Brain pericyte (primary cell): ENCODE data around the gene C21orf58.

ENCODE experiments used
- DNase-seq: peaks from one replicate; pipeline ENCODE4 v3.0.0-alpha.2; 2012; ENCODE audit warnings: low read depth, low spot score

Gene C21orf58

DNA sequence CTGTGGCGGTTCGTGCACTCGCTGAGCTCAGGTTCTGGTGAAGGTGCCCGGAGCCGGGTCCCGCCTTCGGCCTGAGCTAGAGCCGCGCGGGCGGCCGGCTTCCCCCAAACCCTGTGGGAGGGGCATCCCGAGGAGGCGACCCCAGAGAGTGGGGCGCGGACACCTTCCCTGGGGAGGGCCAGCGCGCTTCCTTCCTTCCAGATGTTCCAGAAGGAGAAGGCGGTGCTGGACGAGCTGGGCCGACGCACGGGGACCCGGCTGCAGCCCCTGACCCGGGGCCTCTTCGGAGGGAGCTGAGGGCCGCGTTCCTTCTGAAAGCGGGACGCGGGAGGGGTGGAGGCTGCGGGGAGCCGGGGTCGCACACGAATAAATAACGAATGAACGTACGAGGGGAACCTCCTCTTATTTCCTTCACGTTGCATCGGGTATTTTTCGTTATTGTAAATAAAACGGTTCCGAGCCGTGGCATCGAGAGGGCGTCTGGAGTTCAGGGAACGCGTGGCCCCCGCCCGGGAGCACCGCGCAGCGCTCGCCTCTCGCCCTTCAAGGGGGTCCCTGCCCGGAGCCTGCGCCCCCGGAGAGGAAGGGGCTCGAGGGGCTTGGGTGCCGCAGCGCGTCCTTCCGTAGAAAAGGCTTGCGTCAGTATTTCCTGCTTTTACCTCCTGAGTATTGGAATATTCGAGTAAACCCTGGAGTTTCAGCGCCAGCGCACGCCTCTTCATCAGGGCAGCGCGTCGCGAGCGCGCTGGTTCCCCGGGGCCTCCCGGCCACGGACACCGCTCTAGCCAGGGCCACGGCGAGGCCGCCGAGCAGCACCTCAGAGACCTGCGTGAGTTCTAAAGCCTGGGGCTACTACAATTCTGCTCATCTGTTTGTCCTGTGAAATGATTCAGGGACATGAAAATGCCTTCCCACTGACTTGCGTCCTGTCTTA is 26.1 kb downstream of the C21orf58 start:
- DNase-seq = no peak

DNA sequence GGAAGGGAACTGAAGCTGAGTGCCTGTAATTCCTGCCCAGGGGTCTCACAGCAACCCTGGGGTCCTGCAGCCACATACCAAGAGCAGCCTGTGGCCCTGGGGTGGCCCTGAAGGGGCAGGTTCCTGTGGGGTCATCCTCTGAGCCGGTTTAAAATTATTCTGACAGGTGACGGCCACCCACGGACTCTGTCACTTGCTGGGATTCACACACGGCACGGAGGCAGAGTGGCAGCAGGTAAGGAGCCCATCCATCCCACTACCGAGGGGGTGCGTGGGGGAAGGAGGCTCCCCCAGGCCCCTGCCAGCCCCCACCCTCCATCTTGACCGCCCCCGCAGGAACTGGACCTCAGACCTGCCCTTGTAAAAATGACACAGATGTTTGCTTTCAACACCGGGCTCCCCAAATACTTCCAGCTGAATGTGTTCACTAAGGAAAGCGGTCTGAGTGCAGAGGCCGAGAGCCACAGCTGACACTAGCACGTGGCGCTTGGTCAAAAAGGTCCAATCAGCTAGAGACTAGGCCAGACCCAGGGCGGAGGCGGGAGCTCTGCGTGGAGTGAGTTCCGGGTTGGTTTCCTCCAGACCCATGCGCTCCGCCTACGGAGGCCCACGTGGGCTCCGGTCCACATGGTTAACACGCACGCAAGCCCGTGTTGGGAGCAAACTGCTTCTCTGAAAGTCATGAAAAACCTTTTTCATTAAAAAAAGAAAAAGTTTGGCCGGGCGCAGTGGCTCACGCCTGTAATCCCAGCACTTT is 27.5 kb downstream of the C21orf58 start:
- no peak for DNase-seq

GRCh38 chr21:46295177-46295770 is 28.4 kb downstream of the C21orf58 start:
- no peak for DNase-seq

GRCh38 chr21:46294647-46295176 is 29.0 kb downstream of the C21orf58 start:
- no peak for DNase-seq

GRCh38 chr21:46291561-46291960 is 32.1 kb downstream of the C21orf58 start:
- DNase-seq = no peak

GRCh38 chr21:46289655-46290179 is 34.0 kb downstream of the C21orf58 start:
- DNase-seq = no peak

- no peak for DNase-seq
Measured at GRCh38 chr21:46287541-46287940, 36.1 kb downstream of the C21orf58 start.

DNA sequence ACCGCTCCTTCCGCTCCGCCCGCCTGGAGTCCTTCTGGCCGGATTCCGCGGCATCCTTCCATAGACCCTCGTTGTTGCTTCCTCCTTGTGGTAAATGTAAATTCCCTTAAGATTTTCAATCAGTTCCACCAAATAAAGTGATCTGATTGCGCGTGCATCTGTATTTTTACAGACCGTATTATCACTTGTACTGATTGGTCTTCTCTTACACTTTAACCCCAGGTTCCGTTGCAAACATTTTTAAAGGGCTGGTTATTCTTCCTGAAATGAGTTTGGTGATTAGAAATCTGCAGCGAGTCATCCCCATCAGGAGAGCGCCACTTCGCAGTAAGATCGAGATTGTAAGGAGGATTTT is 37.0 kb downstream of the C21orf58 start:
- DNase-seq = no peak

GRCh38 chr21:46285761-46286647 is 37.7 kb downstream of the C21orf58 start, which contains the start of gene YBEY:
Gene YBEY (plus strand): TSS chr21:46286342. CDS start chr21:46286914, 572 bp downstream.
- DNase-seq = peak; percentile 79

- DNase-seq = no peak
Measured at GRCh38 chr21:46285206-46285661, 38.4 kb downstream of the C21orf58 start, which contains the start of gene MCM3AP. Gene MCM3AP (minus strand): TSS chr21:46285611. CDS start chr21:46285286, 325 bp downstream.

DNA sequence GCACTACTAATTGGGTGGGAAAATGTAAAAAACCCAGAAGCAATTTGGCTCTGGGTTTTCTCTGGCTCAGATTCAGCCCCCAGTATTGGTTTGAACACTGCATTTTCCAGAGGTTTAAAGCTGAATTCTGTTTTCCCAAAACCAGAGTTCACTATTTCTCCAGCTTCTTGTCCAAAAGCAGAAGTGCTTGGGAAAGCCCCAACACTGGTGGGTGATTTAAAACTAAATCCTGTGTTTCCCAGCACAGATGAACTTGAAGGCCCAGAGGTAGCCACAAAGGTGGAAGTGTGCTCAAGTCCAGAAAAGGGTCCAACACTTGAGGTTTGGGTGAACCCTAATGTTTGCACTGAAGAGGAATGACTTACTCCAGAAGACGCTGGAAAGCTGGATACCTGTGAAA is 38.9 kb downstream of the C21orf58 start:
- DNase-seq = no peak

GRCh38 chr21:46284077-46284644 is 39.5 kb downstream of the C21orf58 start:
- DNase-seq = no peak

DNA sequence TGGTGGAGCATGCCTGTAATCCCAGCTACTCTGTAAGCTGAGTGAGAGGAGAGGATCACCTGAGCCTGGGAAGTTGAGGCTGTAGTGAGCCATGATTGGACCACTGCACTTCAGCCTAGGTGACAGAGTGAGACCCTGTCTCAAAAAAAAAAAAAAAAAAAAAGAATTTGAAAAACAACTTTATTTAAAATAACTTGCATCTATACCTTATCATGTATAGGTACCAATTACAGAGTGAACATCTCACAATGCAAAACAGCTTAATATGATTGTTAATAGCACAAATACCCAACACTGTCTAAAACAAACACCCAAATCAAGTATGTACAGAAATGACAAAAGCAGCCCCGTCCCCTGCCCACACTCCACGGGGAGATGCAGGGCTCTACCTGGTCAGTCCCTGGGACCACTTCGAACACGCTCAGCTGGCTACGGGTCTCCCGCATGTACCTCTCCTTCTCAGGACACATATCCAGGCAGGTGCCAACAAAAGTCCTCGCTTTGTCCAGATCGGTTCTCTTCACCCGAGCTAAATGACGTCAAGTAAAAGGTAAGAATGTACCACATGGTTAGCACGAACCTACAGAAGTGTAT is 48.8 kb downstream of the C21orf58 start:
- no peak for DNase-seq

DNA sequence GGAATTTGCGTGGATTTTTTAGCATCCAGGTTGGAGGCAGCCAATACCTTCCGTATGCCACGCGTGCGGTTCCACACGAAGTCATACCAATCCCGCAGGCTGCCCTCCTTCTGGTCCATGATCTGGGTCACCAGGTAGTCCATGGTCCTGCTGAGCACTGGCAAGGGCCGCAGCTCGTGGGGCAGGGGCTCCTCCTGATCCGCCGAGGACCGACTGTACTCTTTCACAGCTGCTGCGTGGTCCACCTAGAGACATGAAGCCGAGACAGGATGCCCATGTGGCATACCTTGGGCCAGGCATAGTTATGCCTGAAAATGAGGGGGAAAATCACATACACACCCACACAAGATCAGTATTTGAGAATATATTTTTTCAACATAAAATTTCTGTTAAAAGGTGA is 50.3 kb downstream of the C21orf58 start:
- no peak for DNase-seq

DNA sequence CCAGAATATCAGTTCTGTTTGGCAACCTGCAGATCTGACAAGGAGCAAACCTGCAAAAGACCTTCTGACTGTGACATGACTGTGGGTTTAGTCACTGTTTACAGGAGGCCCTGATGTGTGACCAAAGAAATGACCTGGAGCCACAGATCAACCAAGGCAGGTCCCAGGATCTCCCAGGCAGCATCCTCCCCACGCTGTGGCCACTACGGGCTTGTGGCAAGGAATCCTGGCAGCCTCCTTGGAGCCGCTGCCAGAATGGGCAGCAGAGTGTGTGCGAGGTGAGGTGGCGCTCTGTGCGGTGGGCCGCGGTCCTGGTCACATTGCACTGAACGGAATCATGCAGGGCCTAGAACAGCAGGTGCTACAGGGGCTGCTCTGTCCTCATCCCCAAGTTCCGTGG is 54.2 kb downstream of the C21orf58 start:
- no peak for DNase-seq

- DNase-seq = no peak
Measured at GRCh38 chr21:46268371-46268770, 55.3 kb downstream of the C21orf58 start.

- DNase-seq = no peak
Measured at GRCh38 chr21:46266946-46267345, 56.7 kb downstream of the C21orf58 start.

DNA sequence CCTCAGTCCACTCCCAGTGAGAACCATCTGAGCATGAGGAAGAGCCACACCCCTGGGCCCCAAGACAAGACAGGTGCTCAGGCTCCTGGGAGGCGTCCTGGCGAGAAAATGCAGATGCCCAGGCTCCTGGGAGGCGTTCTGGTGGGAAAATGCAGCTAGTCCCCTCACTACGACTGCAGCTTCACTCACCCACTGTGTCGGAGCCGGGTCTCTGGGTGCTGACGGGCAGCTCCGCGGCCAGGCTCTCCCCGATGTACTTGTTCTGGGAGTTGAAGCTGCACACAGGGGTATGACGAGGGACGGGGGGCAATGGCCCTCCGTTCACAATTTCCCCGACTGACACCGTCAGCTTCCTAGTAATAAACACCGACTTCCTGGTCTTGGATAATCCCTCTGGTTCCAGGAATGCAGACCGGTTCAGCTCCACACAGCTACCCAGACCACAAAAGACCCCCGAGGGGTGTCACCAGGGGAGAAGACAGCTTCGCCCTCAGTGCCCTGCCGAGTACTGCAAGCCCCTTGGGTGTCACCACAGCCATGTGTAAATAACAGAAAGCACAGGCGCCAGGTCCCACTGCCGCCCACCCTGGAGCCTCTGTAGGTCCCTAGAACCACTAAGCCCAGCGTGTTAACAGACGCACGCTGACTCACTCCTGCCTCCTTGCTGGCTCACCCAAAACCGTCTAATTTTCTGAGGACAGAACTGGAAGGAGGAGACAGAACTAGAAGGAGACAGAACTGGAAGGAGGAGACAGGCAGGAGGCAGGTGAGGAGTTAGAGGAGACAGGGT is 57.7 kb downstream of the C21orf58 start:
- DNase-seq = no peak

- no peak for DNase-seq
Measured at GRCh38 chr21:46264690-46265144, 59.0 kb downstream of the C21orf58 start.
